ENCODE data around the gene SIPA1L3.
"Not testable (repeated sequence)": the region's sequence is repeated elsewhere in the genome, so short reads cannot be mapped to it uniquely, and the experiment has no call there.

Gene SIPA1L3

DNA sequence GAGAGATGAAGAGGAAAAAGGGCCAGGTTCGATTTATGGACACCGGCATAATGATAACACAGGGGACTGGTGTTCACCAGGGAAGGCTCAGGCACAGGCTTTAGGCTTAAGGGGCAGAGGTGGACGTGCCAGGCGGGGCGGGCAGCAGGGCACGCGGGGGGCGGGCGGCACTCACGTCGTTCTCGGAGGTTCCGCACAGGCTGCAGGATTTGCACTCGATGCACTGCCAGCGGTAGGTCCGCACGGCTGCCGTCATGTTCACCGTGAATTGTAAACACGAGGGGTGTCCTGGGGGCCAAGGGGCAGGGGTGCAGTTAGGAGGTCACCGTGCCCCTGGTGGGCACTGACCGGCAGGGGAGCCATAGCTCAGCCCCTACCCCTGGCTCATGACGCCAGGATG, 306.5 kb downstream of the SIPA1L3 start:
- DNase-seq (ENCODE audit: low read depth) = no peak

- peak; percentile 62 for DNase-seq (ENCODE audit: low read depth)
Measured at GRCh38 chr19:38213911-38214625, 307.1 kb downstream of the SIPA1L3 start.

DNA sequence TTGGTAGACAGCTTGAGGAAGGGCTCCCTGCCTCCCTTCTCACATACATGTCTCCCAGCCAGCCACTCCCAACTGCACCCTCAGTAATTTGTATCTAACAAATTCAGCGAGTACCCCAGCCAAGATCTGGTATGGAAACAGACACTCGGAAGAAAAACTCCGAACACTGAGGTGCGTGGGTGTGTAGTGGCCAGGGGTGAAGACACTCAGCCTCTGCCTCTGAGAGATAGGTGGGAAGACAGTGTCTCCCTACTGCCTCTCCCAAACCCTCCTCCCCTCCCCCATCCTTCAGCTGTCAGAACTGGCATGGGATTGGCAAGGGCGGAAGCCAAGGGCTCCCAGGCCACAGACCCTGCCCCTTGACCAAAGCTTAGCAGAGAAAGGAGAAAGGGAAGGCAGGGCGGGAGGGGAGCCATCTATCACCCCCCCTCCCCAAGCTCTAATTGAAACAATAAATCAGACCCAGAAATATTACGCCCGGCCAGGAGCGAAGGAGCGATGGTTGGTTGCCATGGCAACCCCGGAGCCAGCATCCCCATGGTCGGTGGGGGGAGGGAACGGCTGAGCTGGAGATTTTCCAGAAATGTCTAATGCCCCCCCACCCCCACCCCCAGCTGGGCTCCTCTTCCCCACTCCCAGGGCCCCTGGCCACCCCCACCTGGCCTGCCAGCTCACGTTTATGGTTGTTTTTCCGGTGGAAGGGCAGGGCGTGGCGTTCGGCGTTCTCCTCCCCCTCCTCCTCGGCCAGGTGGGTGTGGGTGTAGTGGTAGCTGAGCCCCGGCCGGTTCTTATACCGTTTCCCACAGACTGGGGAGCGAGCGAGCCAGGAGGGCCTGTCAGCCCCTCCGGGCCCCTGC, 310.0 kb downstream of the SIPA1L3 start:
- no peak for DNase-seq (ENCODE audit: low read depth)

DNA sequence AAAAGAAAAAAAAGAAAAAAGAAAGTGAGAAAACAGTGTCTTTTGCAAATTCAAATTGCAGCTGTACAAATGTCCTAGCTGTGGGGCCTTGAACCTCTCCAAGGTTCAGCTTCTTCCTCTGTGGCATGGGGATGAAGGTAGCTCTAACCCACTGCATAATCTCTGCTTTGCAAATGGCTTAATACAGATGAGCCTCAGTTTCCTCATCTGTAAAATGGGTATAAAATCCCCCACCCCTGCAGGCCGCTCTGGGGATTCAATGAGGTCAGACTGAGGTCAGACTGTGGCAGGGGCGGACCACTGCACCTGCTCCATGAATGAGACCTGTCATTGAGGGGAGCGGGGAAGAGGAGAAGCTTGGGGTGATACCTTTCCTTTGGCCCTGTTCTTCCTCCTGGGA, 311.2 kb downstream of the SIPA1L3 start:
- DNase-seq (ENCODE audit: low read depth) = no peak

GRCh38 chr19:38219221-38219620, 312.2 kb downstream of the SIPA1L3 start:
- DNase-seq (ENCODE audit: low read depth) = no peak

GRCh38 chr19:38221421-38221820, 314.4 kb downstream of the SIPA1L3 start:
- DNase-seq (ENCODE audit: low read depth) = no peak

GRCh38 chr19:38221919-38222830, 315.2 kb downstream of the SIPA1L3 start:
- no peak for DNase-seq (ENCODE audit: low read depth)

GRCh38 chr19:38223119-38223523, 316.1 kb downstream of the SIPA1L3 start:
- no peak for DNase-seq (ENCODE audit: low read depth)

GRCh38 chr19:38223617-38224013, 316.6 kb downstream of the SIPA1L3 start:
- no peak for DNase-seq (ENCODE audit: low read depth)

- peak; percentile 50 for DNase-seq (ENCODE audit: low read depth)
Measured at GRCh38 chr19:38224014-38224862, 317.2 kb downstream of the SIPA1L3 start, which contains the start of gene DPF1. Gene DPF1 (minus strand): TSS chr19:38224222. CDS start chr19:38224142, 80 bp downstream.

DNA sequence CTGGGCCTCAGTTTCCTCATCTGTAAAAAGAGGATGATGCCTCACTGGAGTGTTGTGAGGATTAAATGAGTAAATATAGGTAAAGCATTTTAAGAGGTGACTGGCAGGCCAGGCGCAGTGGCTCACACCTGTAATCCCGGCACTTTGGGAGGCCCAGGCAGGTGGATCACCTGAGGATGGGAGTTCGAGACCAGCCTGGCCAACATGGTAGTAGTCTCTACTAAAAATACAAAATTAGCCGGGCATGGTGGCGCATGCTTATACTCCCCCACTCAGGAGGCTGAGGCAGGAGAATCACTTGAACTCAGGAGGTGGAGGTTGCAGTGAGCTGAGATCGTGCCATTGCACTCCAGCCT, 317.8 kb downstream of the SIPA1L3 start:
- DNase-seq (ENCODE audit: low read depth) = not testable (repeated sequence)

DNA sequence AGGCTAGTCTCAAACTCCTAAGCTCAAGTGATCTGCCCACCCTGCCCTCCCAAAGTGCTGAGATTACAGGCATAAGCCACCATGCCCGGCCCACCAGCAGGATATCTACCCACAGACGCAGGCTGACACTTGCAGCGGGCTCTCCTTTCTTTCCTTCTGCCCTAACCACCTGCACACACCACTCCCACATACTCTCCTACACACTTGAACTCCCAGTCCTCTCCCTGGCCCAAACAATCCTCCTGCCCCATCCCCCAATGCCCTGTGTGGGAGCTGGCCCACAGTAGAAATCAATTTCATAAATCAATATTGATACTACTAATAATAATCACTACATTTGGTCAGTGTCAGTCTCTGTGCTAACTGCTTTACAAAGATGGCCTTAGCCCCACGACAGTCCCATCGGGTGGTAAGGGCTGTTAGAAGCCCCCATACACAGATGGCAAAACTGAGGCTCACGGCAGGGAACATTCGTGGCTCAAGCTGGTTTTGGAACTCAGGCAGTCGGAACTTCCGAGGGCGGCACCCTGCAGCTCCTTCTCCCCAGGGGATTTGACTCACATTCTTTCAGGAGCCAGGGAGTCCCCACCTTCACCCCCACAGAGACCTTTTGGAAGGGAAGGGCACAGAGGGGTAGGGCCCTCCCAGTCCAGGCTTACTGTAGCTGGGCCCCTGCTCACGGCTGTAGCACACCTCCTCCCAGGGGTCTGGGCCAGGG, 320.4 kb downstream of the SIPA1L3 start:
- DNase-seq (ENCODE audit: low read depth) = no peak

DNA sequence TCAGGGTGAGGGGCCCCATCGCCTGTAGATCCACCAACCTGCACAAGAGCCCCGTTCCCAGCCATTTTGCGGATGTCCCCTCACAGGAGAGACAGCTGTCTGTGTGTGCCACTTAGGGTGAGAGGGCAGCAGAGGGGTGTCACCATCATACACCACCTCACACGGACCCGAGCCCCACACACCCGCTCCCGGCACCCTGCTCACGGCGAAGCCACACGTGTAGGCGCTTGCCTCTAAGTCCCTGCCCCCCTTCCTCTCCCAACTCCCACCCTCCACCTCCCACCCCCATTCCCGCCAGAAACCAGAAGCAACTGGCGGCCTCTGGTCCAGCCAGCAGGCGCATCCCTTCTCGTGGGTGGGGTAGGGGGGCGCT, 321.0 kb downstream of the SIPA1L3 start:
- no peak for DNase-seq (ENCODE audit: low read depth)

DNA sequence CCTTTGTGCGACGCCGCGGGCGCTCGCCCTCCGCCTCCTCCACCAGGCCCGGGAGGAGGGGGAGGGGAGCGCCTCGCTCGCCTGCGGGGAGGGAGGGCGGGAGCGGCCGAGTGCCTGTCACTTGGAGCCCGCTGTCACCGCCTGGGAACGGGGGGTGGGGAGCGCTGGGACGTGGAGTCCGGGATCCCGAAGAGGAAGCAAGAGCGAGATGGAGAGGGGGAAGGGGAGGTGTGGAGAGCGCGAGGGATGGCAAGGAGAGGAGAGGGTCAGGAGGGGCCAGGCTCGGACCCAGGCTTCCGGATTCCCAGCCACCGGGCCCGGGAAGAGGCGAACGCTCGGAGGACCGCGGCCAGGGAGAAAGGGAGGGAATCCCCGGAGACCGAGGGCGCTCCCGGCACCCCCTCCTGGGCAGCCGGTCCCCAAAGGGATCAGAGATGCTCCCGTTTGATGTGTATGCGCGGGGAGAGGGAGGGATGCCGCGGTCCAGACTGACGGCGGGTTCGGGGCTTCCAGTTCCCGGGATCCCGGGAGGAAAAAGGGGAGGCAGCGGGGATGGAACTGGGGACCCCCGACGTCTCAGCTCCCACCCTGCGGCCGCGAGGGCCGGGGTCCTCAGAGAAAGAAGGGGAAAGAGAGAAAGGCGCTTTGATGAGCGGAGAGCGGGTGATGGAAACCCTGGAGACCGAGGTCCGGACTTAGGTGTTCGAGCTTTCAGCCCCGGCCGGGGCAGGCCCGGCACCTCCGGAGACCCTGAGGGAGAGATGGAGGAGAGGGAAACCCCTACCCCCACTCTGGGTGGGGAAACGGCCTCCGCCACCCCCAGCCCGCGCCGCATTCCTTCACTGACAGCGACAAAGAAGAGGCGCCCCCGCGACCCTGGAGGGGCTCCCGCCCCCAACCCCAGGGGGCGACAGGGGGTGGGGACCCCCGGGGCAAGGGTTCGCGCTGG, 321.8 kb downstream of the SIPA1L3 start:
- DNase-seq (ENCODE audit: low read depth) = no peak

GRCh38 chr19:38229585-38230073, 322.6 kb downstream of the SIPA1L3 start:
- peak; percentile 52 for DNase-seq (ENCODE audit: low read depth)

GRCh38 chr19:38230506-38231133, 323.6 kb downstream of the SIPA1L3 start:
- DNase-seq (ENCODE audit: low read depth) = not testable (repeated sequence)

GRCh38 chr19:38231918-38232317, 324.9 kb downstream of the SIPA1L3 start:
- no peak for DNase-seq (ENCODE audit: low read depth)

- peak; percentile 64 for DNase-seq (ENCODE audit: low read depth)
Measured at GRCh38 chr19:38233740-38234251, 326.8 kb downstream of the SIPA1L3 start.

DNA sequence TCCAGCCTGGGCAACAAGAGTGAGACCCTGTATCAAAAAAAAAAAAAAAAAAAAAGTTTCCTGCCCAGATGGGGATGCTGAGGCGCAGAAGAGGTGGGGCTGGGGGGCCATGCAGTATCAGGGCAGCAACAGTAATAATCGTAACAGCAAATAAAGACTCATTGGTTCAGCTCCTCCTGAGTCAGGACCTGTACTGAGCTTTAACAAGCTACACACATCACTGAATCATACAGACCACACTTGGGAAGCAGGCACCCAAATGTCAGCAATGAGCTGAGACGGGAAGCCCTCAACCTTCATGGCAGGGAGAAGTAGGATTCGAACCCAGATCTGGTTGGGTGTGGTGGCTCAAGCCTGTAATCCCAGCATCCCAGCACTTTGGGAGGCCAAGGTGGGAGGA, 327.6 kb downstream of the SIPA1L3 start:
- no peak for DNase-seq (ENCODE audit: low read depth)
